GM18505 (cell line): Measurements from ENCODE around the gene LIPM.

Experiments
- ATAC-seq: cut with Tn5 transposase; IDR thresholded peaks from one replicate; pipeline ENCODE4 v1.9.1; 2021; ENCODE audit not compliant: unreplicated experiment
- POLR2A ChIP-seq: IDR thresholded peaks from 4 replicates; pipeline ENCODE4 v1.6.1; 2011; ENCODE audit warnings: borderline replicate concordance; ENCODE audit not compliant: insufficient read depth, insufficient read length; ENCODE audit errors: extremely low read depth

The LIPM gene

DNA sequence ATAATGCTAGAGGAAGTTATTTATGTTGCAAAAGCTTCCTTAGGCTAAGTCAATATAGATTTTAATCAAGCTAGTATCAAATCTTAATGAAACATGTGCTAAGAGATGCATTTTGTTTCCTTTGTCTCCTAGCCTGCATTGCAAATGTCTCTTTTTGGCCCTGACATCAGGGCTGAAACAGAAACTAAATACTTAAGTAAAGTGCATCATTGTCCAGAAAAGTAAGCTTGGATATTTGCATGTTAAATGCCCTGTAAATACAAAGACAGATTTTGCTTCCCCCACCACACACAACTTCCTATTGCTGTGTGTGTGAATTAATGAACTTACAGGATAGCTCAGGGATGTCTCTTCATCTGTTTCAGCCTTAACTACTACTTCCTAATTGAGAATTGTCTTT is 67.6 kb downstream of the LIPM start:
- TF ChIP-seq POLR2A: no peak
- ATAC-seq: no peak
